Measurements from ENCODE around the gene FBLN7. TPM values are rescaled to one million over a fixed set of nuclear protein-coding genes. Genes with fewer than 3 reads are reported as not detected.

The FBLN7 gene
- total RNA-seq, 2 donors from 2014 or later: 0.86 to 3.5 TPM

GRCh38 chr2:112184121-112184520, 45.9 kb downstream of the FBLN7 start:
- no peaks in the 10 kb centered on the region for H3K4me1 ChIP-seq
- no peak overlapping the region for H3K27ac ChIP-seq
- no peak for TF ChIP-seq CTCF (IDR thresholded peaks at IDR 0.05)
- H3K4me3 ChIP-seq: no peak overlapping the region
- H3K27me3 ChIP-seq: peaks cover 0 to 6% of the 10 kb centered on the region in 2 donors
- no peak for DNase-seq (ENCODE audit: low spot score)
- H3K36me3 ChIP-seq: no peaks in the 10 kb centered on the region
- no peaks in the 10 kb centered on the region for H3K9me3 ChIP-seq

GRCh38 chr2:112185131-112185530, 46.9 kb downstream of the FBLN7 start:
- Histone ChIP-seq H3K27ac (no peak overlapping the region), H3K36me3 (no peaks in the 10 kb centered on the region), H3K27me3 (peaks cover 0 to 6% of the 10 kb centered on the region in 2 donors), H3K4me1 (no peaks in the 10 kb centered on the region), H3K4me3 (no peak overlapping the region), H3K9me3 (no peaks in the 10 kb centered on the region)
- no peak for TF ChIP-seq CTCF (IDR thresholded peaks at IDR 0.05)
- no peak for DNase-seq (ENCODE audit: low spot score)

DNA sequence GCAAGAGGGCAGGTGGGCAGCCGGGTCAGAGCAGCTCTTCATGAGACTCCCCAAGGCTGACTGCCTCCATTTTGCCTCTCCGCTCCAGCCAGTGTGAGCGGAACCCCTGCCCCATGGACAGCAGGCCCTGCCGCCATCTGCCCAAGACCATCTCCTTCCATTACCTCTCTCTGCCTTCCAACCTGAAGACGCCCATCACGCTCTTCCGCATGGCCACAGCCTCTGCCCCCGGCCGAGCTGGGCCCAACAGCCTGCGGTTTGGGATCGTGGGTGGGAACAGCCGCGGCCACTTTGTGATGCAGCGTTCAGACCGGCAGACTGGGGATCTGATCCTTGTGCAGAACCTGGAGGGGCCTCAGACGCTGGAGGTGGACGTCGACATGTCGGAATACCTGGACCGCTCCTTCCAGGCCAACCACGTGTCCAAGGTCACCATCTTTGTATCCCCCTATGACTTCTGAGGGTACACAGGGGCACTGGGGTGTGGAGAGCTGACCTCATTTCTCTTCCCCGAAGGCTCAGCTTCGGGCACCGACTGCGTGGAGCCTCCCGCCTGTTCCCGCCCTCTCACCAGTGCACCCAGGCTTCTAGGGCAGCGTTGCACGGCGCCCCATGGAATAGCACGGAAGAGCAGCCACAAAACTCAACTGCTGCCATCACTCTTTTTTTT, 49.0 kb downstream of the FBLN7 start:
- no peaks in the 10 kb centered on the region for H3K27me3 ChIP-seq
- no peak overlapping the region for H3K4me3 ChIP-seq
- no peaks in the 10 kb centered on the region for H3K4me1 ChIP-seq
- no peak for DNase-seq (ENCODE audit: low spot score)
- no peaks in the 10 kb centered on the region for H3K9me3 ChIP-seq
- H3K36me3 ChIP-seq: no peaks in the 10 kb centered on the region
- H3K27ac ChIP-seq: no peak overlapping the region
- no peak for TF ChIP-seq CTCF (IDR thresholded peaks at IDR 0.05)

GRCh38 chr2:112187805-112188596, 49.8 kb downstream of the FBLN7 start:
- H3K9me3 ChIP-seq: no peaks in the 10 kb centered on the region
- no peak overlapping the region for H3K4me3 ChIP-seq
- H3K36me3 ChIP-seq: no peaks in the 10 kb centered on the region
- no peaks in the 10 kb centered on the region for H3K27me3 ChIP-seq
- no peak overlapping the region for H3K27ac ChIP-seq
- H3K4me1 ChIP-seq: no peaks in the 10 kb centered on the region
- no peak for DNase-seq (ENCODE audit: low spot score)
- no peak for TF ChIP-seq CTCF (IDR thresholded peaks at IDR 0.05)

- H3K9me3 ChIP-seq: no peaks in the 10 kb centered on the region
- no peak for DNase-seq (ENCODE audit: low spot score)
- no peak overlapping the region for H3K27ac ChIP-seq
- TF ChIP-seq CTCF (IDR thresholded peaks at IDR 0.05): no peak
- H3K4me3 ChIP-seq: no peak overlapping the region
- no peaks in the 10 kb centered on the region for H3K27me3 ChIP-seq
- H3K36me3 ChIP-seq: no peaks in the 10 kb centered on the region
- H3K4me1 ChIP-seq: no peaks in the 10 kb centered on the region
These were observed 50.9 kb downstream of the FBLN7 start for GRCh38 chr2:112189001-112189556.
